Testis (tissue), 2 donors: ENCODE measurements around the gene DCP1B.

Source experiments
- CTCF ChIP-seq, 3 experiments: fragments of 450-650 bp in 2 of 3; fragments of 200-600 bp in 1 of 3; sonication (generic) in 1 of 3; IDR thresholded peaks; one replicate each; pipeline ENCODE4 v1.5.1; 2016 to 2019; ENCODE audit warnings: antibody characterized with exemption in 3 of 3, mild to moderate bottlenecking in 2 of 3, moderate library complexity in 1 of 3
- POLR2A ChIP-seq: fragments of 450-650 bp; IDR thresholded peaks from one replicate; pipeline ENCODE4 v1.6.1; 2017; ENCODE audit warnings: antibody characterized with exemption, mild to moderate bottlenecking, moderate library complexity

- TF ChIP-seq CTCF (IDR thresholded peaks at IDR 0.05), result no peak
- TF ChIP-seq POLR2A, result no peak
Measured at GRCh38 chr12:1984759-1985158, 19.5 kb downstream of the DCP1B start.
